ENCODE data around the gene RWDD1.
"Not testable (repeated sequence)": the region's sequence is repeated elsewhere in the genome, so short reads cannot be mapped to it uniquely, and the experiment has no call there.

The RWDD1 gene

GRCh38 chr6:116561377-116562018 is 9.8 kb upstream of the RWDD1 start:
- peak; percentile 79 for DNase-seq

- DNase-seq = no peak
These were observed 9.3 kb upstream of the RWDD1 start for GRCh38 chr6:116562019-116562403.

- DNase-seq = no peak
These were observed 8.7 kb upstream of the RWDD1 start for GRCh38 chr6:116562614-116563013.

DNA sequence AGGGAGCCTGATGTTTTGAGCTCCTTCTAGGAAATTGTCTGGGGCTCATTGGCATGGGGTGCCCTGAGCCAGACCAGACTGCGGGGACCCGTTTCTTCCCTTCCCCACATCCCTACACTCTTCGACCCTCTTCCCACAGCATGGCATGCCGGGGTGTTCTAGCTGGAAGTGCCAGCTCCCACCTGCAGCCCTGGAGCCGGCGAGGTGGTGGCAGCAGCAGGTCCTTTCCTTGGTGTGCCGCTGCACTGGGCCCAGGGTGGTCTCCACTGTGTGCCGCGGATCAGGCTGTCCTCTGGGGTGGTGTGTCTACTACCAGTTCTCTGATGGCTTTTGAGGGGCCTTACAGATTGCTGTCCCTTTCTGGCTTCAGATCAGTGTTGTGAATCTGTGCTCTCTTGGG is 7.5 kb upstream of the RWDD1 start:
- DNase-seq = no peak

DNA sequence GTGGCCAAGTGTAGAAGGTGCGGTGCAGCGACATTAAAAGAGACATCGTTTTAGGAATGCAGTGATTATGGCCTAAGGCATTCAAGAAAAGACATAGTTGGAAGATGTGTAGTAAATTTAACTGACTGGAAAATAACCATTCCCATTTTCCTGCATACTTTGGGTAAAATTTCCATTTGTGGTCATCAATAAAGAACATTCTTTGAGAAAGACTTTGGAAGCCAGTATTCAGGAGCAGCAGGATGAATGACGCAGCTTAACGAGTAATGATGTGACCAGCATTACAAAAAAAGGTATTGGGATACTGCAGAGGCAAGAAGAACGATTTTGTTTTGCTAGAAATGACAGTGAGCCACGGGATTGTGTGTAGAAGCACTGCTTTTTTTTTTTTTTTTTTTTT is 7.0 kb upstream of the RWDD1 start:
- no peak for DNase-seq

DNA sequence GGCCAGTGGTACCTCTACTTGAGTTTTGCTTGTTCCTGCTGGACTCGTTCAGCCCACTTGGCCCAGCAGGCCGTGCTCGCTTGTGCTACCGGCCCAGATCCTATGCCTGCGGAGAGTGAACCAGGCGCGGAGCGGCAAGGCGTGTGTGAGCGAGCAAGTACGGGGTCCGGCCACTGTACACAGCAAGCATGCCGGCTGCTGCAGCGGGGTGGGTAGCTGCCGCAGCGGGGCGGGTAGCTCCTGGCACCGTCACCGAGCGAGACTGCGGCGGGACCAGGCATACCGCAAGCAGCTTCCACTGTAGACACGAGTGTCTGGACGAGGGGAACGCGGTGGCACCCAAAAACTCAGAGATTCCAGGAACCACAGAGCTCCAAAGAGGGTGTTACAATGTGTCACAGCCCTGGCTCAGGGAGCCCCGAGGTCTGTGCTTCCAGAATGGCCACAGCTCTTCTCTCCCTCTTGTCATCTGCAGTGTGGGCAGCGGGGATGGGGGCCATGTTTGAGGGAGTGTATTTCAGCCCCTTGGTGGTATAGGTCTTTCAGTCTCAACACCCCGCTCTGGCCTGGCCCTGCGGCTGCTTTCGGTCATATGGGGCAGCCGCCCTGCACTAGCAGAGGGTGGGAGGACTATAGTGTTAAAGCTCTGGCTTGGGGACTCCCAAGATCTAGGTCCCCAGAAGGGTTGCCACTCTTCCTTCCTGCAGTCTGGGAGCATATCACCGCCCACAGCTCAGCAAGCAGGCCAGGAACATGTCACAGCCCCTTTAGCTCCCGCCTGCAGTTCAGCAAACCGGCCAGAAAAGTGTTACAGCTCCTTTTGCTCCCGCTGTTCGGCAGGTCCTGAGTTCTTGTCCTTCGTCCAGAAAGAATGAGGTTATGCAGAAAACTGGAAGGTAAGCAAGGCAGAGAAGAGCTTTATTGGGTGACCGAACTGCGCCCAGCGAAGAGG is 6.1 kb upstream of the RWDD1 start:
- peak; percentile 55 for DNase-seq

DNA sequence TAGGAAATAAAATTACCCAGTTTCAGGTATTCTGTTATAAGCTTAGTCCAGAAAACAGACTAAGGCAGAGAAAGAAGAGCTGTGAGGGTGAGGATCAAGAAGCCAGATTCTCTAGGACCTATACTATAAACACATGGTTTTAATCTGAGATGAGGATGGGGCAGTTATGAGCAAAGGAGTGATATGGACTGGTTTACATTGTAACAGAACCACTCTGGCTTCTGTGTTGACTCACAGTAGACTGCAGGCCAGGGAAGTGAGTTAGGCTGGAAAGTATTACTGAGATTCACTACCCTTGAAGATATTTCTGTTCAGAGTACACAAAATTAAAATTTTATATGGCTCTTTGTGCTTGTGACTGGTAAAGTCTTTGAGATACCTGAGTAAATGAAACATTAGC is 3.2 kb upstream of the RWDD1 start:
- no peak for DNase-seq

DNA sequence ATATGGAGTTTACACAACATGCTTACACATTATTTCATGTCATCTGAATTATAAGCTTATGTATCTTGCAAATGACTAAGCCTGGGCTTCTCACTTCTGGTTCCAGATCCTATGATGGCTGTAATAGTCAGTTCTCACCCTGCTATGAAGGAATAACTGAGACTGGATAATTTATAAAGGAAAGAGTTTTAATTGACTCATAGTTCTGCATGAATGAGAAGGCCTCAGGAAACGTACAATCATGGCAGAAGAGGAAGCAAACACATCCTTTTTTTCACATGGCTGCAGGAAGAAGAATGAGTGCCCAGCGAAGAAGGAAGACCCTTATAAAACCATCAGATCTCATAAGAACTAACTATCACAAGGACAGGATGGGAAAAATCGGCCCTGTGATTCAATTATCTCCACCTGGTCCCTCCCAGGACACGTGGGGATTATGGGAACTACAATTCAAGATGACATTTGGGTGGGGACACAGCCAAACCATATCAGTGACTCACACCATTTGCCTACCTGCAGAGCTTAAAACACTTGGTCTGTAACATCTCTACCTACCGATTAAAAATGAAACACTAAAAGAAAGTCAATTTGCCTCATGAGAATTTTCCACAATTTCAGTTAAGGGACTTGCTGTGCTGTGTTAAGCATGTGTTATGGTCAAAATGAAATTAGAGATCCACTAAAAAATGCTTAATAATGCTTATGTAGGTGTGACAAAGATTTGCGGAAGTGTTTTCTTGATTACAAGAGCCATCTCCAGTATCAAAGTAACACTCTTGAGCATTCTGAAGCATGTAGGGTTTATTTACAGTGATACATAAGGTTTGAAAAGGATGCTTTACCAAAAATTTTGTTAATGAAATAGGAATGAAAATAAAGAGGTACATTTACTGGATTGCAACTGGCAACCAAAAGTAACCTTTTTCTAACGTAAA is 2.2 kb upstream of the RWDD1 start:
- DNase-seq = no peak

GRCh38 chr6:116571683-116572000 is 338 bp downstream of the RWDD1 start:
- no peak for DNase-seq

DNA sequence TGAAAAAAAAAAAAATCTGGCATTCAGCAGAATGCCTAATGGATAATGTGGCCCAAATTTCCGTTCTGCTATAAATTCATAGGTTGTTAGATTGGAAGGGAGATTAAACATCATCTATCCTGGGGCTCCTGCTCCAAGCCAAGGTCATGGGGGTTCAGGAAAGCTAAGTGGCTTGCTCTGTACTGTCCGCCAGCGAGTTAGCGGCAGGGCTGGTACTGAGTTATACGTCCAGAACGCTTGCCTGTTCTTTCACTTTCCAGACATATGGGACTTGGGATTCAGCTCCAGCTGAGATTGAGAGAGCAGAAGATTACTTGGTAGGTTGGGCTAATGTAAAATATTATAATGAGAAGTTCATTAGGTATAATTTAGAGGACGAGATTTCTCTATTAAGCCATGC is 858 bp downstream of the RWDD1 start:
- no peak for DNase-seq

- no peak for DNase-seq
These were observed 3.9 kb downstream of the RWDD1 start for GRCh38 chr6:116575227-116575626.

DNA sequence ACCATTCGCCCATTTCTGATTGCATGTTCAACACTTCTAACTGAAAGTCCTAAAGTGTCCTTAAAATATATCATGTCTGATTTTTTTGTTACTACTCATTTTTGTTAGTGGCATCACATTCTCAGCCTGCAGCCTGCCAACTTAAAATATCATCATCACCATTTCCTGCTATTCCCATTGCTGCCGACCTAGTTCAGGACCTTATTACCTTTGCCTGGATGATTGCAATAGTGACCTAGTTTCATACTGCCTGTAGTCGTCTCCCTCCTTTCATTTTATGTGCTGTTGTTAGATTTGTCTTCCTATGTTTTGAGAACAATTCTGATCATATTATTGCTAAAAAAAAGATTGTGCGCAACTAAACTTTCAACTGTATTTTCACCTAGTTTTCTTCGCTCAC is 6.2 kb downstream of the RWDD1 start:
- no peak for DNase-seq

DNA sequence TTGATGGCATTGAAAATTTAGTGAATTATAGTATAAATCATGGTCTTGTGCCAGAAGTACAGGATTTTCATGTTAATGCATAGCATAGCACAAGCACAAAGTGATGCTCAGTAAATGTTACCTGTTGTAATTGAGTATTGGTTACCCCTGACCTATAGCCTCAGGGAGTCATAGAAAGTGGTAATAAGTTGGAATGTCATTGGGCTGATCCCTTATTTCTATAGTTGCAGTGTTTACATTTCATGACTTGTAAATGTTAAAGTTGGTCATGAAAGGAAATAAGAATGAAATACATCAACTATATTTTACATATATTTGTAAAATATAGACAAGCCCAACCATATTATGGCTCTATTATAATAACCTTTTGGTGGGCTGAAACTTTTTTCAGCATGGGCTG is 7.0 kb downstream of the RWDD1 start:
- DNase-seq = no peak

GRCh38 chr6:116579143-116579542 is 7.8 kb downstream of the RWDD1 start:
- DNase-seq = no peak

- no peak for DNase-seq
These were observed 8.9 kb downstream of the RWDD1 start for GRCh38 chr6:116580198-116580597.

DNA sequence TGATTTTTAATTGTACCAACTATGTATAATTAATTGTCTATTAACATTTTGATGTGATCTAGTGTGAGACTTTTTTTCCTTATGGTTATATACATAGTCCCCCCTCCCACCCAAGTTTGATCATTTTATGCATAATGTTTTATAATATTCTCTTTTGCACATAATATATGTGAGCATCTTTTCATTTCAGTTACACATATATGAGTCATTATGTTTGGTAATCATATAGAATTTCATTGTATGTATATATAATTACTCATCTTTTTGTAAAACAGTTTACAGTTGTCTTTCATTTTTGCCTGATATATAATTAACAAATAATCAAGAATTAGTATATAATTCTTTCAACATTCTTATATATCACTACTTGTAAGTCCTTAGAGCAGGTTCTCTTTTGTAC is 15.0 kb downstream of the RWDD1 start:
- DNase-seq = no peak

- DNase-seq = no peak
These were observed 15.4 kb downstream of the RWDD1 start for GRCh38 chr6:116586738-116587137.

- DNase-seq = no peak
These were observed 23.9 kb downstream of the RWDD1 start for GRCh38 chr6:116595247-116595646.

- no peak for DNase-seq
These were observed 25.5 kb downstream of the RWDD1 start for GRCh38 chr6:116596815-116597214.

DNA sequence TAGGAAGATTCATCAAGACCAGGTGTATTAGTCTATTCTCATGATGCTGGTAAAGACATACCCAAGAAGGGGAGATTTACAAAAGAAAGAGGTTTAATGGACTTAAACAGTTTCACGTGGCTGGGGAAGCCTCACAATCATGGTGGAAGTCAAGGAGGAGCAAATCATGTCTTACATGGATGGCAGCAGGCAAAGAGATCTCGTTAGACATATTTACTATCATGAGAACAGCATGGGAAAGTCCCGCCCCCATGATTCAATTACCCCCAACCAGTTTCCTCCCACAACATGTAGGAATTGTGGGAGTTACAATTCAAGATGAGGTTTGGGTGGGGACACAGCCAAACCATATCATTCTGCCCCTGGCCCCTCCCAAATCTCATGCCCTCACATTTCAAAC is 32.6 kb downstream of the RWDD1 start:
- DNase-seq = not testable (repeated sequence)

GRCh38 chr6:116604868-116605267 is 33.6 kb downstream of the RWDD1 start:
- DNase-seq = not testable (repeated sequence)

GRCh38 chr6:116605935-116606334 is 34.6 kb downstream of the RWDD1 start:
- DNase-seq = no peak

DNA sequence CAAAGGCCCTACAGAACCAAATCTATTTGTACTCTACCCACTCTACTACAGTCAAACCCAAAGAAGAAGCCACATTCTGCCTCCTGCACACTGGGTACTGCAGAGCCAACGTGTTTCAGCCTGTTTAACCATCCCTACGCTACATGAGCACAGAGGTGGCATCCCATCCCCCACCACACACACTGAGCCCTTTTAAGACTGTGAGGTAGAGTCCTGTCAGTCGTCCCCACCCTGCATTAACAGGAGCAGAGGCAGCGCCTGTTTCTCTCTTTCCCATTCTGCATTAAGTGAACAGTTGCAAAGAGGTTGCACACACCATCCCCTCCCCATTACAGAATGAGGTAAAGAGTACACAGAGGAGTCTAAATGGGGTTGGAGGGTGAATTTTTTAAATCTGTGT is 39.8 kb downstream of the RWDD1 start:
- DNase-seq = no peak
